Fibroblast of lung (primary cell): ENCODE data around the gene DCD.

Experiments
- CTCF ChIP-seq, 2 donors: IDR thresholded peaks in 1 of 2; conservative IDR thresholded peaks in 1 of 2; 1 replicate in 1 of 2; 2 replicates in 1 of 2; pipeline ENCODE4 v1.5.1; 2011 to 2012; ENCODE audit warnings: low read length in 2 of 2, control low read depth in 1 of 2, inconsistent platforms in 1 of 2, low read depth in 1 of 2, mild to moderate bottlenecking in 1 of 2
- EZH2 ChIP-seq: IDR thresholded peaks from 2 replicates; pipeline ENCODE4 v1.5.1; 2012; ENCODE audit warnings: low read length, control low read depth, mild to moderate bottlenecking; ENCODE audit errors: missing control alignments

GRCh38 chr12:54602661-54603060 is 45.5 kb downstream of the DCD start:
- TF ChIP-seq CTCF (conservative IDR thresholded peaks at IDR 0.05 in 1 of 2, IDR thresholded peaks at IDR 0.05 in 1 of 2; ENCODE audit: low read depth in 1 of 2, low read length in 2 of 2) (no peak), EZH2 (no peak)
